Measurements from ENCODE around the gene PLA2G6. TPM values are rescaled to one million over a fixed set of nuclear protein-coding genes. Genes with fewer than 3 reads are reported as not detected.
"Not testable (repeated sequence)": the region's sequence is repeated elsewhere in the genome, so short reads cannot be mapped to it uniquely, and the experiment has no call there.

Gene PLA2G6
- total RNA-seq, 2 donors from 2014 or later = 41.5 to 68.0 TPM

DNA sequence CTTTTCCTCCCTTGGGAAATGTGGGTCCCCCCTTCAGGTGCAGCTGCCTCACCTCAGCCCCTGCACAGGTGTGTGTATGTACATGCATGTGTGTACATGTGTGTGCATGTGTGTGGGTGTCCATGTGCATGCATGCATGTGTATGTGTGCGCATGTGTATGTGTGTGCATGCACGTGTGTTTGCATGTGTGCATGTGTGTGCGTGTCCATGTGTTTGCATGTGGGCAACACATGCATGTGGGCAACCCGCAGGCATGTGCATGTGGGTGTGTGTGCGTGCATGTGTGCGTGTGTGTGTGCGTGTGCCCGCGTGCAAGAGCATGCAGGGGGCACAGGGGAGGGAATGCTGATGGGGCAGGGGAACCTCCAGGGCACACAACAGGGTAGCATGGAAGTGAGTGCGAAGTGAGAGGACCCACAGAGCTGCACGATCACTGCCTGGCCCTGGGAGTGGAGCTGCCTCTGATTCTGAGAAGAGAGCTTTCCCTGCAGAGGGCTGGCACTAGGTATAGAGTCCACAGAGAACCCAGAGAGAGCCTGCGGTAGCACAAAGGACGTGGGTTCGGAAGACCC, 56.5 kb downstream of the PLA2G6 start:
- TF ChIP-seq, protein P1, sequence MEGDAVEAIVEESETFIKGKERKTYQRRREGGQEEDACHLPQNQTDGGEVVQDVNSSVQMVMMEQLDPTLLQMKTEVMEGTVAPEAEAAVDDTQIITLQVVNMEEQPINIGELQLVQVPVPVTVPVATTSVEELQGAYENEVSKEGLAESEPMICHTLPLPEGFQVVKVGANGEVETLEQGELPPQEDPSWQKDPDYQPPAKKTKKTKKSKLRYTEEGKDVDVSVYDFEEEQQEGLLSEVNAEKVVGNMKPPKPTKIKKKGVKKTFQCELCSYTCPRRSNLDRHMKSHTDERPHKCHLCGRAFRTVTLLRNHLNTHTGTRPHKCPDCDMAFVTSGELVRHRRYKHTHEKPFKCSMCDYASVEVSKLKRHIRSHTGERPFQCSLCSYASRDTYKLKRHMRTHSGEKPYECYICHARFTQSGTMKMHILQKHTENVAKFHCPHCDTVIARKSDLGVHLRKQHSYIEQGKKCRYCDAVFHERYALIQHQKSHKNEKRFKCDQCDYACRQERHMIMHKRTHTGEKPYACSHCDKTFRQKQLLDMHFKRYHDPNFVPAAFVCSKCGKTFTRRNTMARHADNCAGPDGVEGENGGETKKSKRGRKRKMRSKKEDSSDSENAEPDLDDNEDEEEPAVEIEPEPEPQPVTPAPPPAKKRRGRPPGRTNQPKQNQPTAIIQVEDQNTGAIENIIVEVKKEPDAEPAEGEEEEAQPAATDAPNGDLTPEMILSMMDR (IDR thresholded peaks at IDR 0.05) = no peak
- TF ChIP-seq POLR2A (IDR thresholded peaks at IDR 0.05) = no peak
- H3K4me1 ChIP-seq = no peaks in the 10 kb centered on the region
- DNase-seq (no peak), ATAC-seq (no peak)
- H3K9me3 ChIP-seq = no peaks in the 10 kb centered on the region
- H3K4me3 ChIP-seq = no peak overlapping the region
- WGBS, 2 donors = 93 to 95% methylated on average over 10 to 13 of the region's 14 CpGs
- intact Hi-C loops (cut with DNase I) = no loop called here
- H3K27ac ChIP-seq = no peak overlapping the region
- no peaks in the 10 kb centered on the region for H3K36me3 ChIP-seq (replicated peaks in 1 of 2; ENCODE audit: insufficient read depth in 1 of 2, low read depth in 2 of 2)
- no peaks in the 10 kb centered on the region for H3K27me3 ChIP-seq

DNA sequence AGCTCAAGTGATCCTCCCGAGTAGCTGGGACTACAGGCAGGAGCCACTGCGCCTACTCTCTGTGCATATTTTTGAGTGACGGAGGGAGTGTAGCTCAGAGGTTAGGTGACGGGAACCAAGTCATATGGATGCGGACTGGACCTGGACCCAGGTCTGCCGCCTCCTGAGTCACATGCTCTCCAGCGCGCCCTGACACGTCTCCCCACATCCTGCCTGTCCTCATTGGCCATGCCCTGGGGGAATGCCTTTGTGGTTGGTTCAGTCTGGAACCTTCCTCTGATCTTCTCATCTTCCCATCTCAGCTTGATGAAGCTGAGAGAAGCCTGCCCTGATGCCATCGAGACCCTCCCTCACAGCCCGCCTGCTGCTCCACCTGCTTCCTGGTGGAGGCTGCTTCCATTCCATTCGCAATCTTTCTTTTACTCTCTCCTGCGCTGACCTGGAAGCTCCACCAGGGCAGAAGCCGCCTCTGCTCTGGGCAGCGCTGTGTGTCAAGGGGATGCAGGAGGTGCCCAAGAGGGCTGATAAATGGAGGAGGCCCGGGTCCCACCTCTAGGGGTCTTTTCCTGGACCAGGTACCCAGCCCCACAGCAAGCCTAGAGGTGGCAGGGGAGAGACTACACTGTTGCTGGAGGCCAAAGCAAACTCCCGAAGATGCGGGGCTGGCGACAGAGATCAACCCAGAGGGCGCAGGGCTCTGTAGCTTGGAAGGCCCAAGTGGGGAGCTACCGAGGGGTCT, 57.2 kb downstream of the PLA2G6 start:
- DNase-seq = no peak
- no peak for ATAC-seq
- Histone ChIP-seq H3K4me3 (no peak overlapping the region), H3K9me3 (no peaks in the 10 kb centered on the region), H3K27me3 (no peaks in the 10 kb centered on the region), H3K36me3 (replicated peaks in 1 of 2; ENCODE audit: insufficient read depth in 1 of 2, low read depth in 2 of 2) (no peaks in the 10 kb centered on the region), H3K4me1 (no peaks in the 10 kb centered on the region), H3K27ac (no peak overlapping the region)
- intact Hi-C loops (cut with DNase I) = no loop called here
- TF ChIP-seq, protein P1 (IDR thresholded peaks at IDR 0.05) = no peak
- no peak for TF ChIP-seq POLR2A (IDR thresholded peaks at IDR 0.05)
- WGBS, 2 donors = 91 to 97% methylated on average over 18 to 21 of the region's 21 CpGs

DNA sequence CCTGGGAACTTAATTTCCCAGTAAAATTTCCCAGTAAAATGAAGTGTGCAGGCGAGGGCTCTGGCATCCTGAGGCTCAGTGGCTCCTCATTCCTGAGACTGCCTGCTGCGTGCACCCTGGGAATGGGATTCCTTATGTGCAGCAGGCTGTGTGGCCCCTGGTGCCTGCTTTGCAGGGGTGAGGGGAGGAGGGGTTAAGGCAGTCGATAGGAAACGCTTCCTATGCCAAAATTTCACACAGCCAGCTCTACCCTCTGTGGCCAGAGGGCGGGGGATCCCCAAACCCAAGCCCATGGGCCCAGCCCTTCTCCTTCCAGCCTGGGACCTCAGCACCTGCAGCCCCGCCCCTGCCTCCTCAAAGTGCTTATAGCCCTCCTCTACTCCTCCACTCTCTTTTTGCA, 59.0 kb downstream of the PLA2G6 start:
- H3K27ac ChIP-seq = no peak overlapping the region
- WGBS, 2 donors = 64 to 93% methylated on average over 2 to 6 of the region's 6 CpGs
- TF ChIP-seq, protein P1 (IDR thresholded peaks at IDR 0.05) = no peak
- no peak for TF ChIP-seq POLR2A (IDR thresholded peaks at IDR 0.05)
- H3K4me3 ChIP-seq = no peak overlapping the region
- no peak for ATAC-seq
- H3K36me3 ChIP-seq (replicated peaks in 1 of 2; ENCODE audit: insufficient read depth in 1 of 2, low read depth in 2 of 2) = no peaks in the 10 kb centered on the region
- H3K27me3 ChIP-seq = no peaks in the 10 kb centered on the region
- intact Hi-C loops (cut with DNase I) = no loop called here
- H3K9me3 ChIP-seq = no peaks in the 10 kb centered on the region
- no peak for DNase-seq
- H3K4me1 ChIP-seq = no peaks in the 10 kb centered on the region

DNA sequence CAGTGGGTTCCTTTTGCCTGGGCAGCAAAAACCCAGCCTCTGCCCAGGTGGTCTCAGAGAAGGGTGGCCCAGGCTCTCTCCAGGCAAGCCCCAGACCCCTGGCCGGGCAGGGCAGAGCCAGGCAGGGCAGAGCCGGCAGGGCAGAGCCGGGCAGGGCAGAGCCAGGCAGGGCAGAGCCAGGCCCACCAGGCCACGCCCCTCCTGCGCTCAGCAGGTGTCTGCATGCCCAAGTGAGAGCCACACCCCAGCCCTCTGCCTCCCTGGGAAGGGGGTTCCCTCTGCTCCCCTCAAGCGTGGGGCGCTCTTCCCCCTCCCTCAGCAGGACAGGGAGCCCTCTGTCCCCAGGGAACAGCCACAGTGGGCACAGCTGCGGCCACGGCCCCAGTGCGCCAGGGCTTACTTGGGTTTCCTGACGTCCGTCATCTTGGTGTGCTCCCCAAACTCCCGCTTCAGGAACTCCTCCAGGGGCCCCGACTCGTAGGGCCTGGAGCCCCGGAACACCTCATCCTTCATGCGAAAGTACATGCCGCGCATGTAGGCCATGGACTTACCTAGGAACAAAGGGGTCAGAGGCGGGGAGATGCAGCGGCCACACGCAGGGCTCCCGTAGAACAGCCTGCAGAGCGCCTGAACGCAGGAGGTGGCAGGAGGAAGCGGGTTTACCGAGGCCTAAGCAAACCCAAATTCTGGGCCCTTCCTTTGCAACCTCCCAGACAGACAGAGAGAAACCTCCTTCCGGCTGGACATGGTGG, 61.1 kb downstream of the PLA2G6 start:
- Histone ChIP-seq H3K9me3 (no peaks in the 10 kb centered on the region), H3K4me3 (no peak overlapping the region), H3K27me3 (no peaks in the 10 kb centered on the region), H3K27ac (no peak overlapping the region), H3K4me1 (no peaks in the 10 kb centered on the region), H3K36me3 (replicated peaks in 1 of 2; ENCODE audit: insufficient read depth in 1 of 2, low read depth in 2 of 2) (no peaks in the 10 kb centered on the region)
- intact Hi-C loops (cut with DNase I) = no loop called here
- ATAC-seq = no peak
- no peak for TF ChIP-seq POLR2A (IDR thresholded peaks at IDR 0.05)
- TF ChIP-seq, protein P1 (IDR thresholded peaks at IDR 0.05) = no peak
- WGBS, 2 donors = 88 to 91% methylated on average over 13 to 28 of the region's 28 CpGs
- DNase-seq = no peak

DNA sequence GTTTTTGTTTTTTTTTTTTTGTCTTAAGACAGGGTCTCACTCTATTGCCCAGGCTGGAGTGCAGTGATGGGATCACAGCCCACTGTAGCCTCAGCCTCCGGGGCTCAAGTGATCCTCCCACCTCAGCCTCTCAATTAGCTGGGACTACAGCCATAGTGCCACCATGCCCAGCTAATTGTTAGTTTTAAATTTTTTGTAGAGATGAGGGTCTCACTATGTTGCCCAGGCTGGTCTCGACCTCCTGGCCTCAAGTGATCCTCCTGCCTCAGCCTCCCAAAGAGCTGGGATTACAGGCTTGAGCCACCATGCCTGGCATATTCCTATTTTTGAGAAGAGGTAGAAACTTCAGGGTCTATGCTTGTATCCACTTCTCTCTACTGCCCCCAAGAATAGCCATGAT, 62.9 kb downstream of the PLA2G6 start:
- intact Hi-C loops (cut with DNase I); H3K9me3 ChIP-seq; DNase-seq; H3K36me3 ChIP-seq (replicated peaks in 1 of 2; ENCODE audit: insufficient read depth in 1 of 2, low read depth in 2 of 2); ATAC-seq; H3K4me3 ChIP-seq; H3K27me3 ChIP-seq; H3K27ac ChIP-seq; H3K4me1 ChIP-seq: not testable (repeated sequence)
- 91 to 96% methylated on average over 2 of the region's 2 CpGs for WGBS, 2 donors
